ENCODE measurements around the gene GPRC5D.
A peak's percentile ranks its signal among the peaks of the same experiment; 100 is the strongest.

GPRC5D gene

DNA sequence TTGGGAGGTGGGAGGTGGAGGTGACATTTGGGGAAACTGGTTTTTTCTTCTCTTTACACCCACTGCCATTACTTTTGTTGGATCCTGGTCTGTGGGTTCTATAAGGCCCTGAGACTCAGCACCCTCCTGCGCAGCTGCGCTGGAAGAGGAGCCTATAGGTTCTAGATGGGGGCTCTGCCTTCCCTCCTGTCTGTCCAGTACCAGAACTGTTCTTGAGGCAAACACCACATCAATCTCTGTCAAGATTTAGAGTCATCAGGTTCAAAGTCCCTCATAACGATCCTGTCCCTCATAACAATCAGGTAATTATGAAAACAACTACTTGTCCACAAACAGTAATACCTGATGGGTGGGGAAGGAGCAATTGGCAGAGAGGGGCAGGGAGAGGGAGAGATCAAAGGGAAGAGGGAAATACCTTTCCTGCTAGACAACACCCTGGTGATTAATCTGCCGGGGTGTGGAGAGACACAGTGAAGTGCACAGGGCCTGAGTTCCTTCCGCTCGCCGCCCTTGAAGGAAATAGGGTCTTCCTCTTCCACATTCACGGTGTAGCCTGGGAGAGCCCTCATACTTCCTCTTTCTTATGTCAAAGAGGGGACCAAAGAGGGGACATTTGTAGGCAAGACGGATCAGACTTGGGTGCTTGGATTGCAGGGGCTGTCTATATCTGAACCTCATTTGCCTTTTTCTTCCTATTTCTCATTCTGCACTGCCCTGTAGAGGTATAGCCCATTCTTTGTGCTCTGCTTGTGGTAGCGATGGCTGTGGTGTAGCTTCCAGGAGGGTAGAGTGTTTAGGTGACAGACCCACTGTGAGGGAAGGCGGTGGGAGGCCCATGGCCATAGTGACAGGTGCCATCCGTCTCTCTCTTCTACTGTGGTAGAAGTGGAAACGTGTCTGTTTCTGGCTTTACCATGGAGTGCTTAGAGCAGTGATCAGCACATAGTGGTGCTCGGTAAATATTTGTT, 48.0 kb downstream of the GPRC5D start:
- no peak for DNase-seq

- no peak for DNase-seq
These were observed 49.9 kb downstream of the GPRC5D start for GRCh38 chr12:12902036-12902435.

- no peak for DNase-seq
These were observed 50.7 kb downstream of the GPRC5D start for GRCh38 chr12:12901158-12901791.

- DNase-seq = no peak
These were observed 51.2 kb downstream of the GPRC5D start for GRCh38 chr12:12900786-12901157.

- DNase-seq = no peak
These were observed 52.2 kb downstream of the GPRC5D start for GRCh38 chr12:12899530-12900380.

DNA sequence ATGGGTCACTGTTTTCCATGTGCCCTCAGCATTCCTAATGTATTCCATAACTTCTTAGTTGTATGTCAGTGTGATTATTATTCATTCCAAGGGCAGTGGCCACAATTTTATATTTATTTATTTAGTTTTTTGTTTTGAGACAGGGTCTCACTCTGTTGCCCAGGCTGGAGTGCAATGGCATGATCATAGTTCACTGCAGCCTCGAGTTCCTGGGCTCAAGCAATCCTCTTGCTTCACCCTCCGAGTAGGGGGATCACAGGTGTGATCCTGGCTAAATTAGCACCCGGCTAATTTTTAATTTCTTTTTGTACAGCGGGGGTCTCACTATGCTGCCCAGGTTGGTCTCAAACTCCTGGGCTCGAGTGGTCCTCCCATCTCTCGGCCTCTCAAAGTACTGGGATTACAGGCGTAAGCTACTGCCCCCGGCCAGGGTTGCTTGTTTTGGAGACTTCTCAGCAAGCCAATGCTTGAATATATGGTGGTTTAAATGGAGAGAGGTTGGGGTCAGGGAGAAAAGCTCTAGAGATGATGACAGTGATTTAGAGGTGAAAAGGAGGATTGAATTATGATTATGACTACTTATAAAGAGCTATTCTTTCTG, 53.0 kb downstream of the GPRC5D start:
- DNase-seq = no peak

- no peak for DNase-seq
These were observed 53.7 kb downstream of the GPRC5D start for GRCh38 chr12:12898136-12898717.

GRCh38 chr12:12897302-12897701, 54.7 kb downstream of the GPRC5D start:
- DNase-seq = no peak

- no peak for DNase-seq
These were observed 55.7 kb downstream of the GPRC5D start for GRCh38 chr12:12896260-12896659.

DNA sequence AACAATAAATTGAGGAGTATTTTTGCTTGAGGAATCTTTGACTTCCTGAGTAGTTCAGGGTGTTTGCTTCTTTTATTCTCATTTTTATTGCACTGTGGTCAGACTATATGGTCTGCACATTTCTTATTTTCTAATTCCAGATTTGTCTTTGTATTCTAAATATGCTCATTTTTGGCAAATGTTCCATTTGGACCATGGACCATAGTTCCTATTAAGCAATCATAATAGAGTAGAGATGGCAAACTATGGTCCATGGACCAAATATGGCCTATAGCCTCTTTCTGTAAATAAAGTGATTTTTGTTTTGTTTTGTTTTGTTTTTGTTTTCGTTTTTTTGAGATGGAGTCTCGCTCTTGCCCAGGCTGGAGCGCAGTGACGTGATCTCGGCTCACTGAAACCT, 58.5 kb downstream of the GPRC5D start:
- DNase-seq = no peak

GRCh38 chr12:12892681-12893141, 59.3 kb downstream of the GPRC5D start:
- no peak for DNase-seq

- DNase-seq = no peak
These were observed 60.1 kb downstream of the GPRC5D start for GRCh38 chr12:12891881-12892355.

- DNase-seq = peak; percentile 89
These were observed 60.7 kb downstream of the GPRC5D start, which contains the start of gene GPRC5A for GRCh38 chr12:12891080-12891880. GPRC5A (plus strand) TSS chr12:12891562; CDS start chr12:12908250, 16,688 bp downstream.
